Kidney tubule cell (primary cell): ENCODE data around the gene LNX1.
"Not testable (repeated sequence)": the region's sequence is repeated elsewhere in the genome, so short reads cannot be mapped to it uniquely, and the experiment has no call there.

Experiments
- DNase-seq: peaks from one replicate; pipeline ENCODE4 v3.0.0-alpha.2; 2018; ENCODE audit warnings: low spot score

The LNX1 gene

GRCh38 chr4:53494851-53495250 lies 96.4 kb downstream of the LNX1 start:
- no peak for DNase-seq

DNA sequence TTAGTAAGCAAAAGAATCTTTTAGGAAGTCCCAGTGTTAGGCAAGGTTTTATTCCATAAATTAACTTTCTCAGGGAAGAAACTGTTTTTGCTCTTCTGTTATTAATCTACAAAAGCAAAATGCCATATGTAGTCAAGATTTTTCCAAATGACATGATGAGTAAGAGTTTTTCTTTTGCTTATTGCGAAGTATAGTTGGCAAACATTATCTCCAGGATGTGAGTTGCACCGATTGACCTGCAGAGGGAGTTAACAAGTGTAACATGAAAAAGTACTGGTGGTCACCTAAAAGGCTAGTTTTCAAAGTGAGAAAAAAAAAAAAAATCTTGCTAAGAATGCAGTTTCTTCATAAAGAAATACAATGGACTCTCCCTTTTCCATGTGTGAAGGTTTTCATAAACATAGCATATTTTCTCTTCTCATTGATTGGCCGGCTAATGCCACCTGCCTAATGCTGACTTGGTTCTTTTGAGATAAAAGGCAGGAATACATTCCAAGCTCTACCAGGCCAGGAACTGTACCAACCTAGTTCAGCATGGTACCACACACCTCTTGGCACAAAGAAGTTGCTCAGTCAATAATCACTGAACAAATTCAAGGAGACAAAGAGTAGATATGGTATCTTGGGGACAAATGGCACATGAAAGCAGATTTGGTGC lies 100.2 kb downstream of the LNX1 start:
- peak; percentile 52 for DNase-seq

DNA sequence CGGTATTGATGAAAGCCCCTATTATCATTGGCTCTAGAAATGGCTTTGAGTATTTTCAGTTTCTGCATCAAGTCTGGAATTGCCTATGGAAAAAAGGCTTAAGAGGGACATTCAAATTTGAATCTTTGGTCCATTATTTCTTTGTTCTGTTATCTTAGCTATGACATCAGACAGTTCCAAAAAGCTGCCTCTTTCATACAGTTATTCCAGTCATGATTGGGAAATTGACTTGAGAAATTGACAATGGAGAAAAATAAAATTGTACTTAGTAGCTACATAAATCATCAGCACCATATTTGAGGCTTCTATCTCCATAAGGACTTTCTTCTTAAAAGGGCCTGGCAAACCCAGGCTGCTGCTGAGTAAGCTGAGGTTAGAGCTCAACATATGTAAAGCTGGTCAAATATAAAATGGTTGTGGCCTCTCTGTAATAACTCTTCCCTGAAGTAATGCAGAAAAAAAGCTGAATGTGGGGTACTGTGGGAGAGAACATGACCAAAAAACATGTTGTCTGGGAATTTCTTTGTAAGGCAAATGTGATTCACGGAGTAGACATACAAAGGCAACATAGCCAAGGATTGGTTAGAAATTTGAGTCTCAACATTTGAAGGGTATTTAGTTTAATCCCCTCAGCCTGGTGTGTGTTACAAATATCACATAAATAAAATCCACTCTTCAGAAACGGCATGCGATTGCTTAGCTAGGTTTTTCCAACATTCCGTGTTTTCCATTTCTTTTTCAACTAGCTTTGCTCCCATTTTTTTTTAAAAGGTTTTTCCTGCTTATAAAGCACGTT lies 100.9 kb downstream of the LNX1 start:
- DNase-seq, result no peak

- DNase-seq, result peak; percentile 58
Measured at GRCh38 chr4:53489279-53489889, 101.9 kb downstream of the LNX1 start.

DNA sequence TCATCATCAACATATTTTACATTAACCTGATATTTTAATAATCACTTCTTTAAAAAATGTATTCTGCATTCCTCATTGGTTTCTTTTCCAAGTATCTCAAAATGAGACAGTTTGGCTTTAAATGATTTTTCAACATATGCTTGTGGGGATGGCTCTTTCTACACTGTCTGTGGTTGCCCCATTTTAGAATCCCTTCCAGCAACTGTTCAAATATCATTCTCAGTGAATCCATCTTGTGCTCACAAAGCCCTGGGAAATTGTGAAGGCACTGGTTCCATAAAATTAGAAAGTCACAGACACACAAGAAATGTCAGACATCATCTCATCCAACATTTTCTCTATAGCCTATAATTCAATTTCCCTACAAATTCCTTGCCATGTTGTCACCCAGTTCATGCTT lies 103.5 kb downstream of the LNX1 start:
- DNase-seq, result peak; percentile 20

DNA sequence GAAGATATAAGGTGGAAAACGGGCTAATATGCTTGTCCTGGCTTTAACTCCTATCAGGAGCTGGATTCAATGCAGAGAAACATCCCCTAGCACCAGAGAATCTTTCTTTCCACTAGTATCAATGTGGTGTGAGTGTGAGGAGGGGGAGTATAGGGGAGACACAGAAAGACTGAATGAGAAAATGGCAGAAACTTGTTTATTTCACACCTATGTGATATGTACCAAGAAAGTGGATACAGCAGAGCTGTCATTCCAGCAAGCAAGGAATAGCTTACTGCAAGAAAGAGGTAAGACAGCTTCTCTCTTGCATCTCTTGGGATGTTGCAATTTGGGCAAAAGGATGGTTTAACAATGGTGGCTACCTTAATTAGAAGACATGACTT lies 105.6 kb downstream of the LNX1 start:
- no peak for DNase-seq

GRCh38 chr4:53484911-53485657 lies 106.2 kb downstream of the LNX1 start:
- DNase-seq, result no peak

- no peak for DNase-seq
Measured at GRCh38 chr4:53483250-53483649, 108.0 kb downstream of the LNX1 start.

- DNase-seq, result no peak
Measured at GRCh38 chr4:53481586-53481985, 109.7 kb downstream of the LNX1 start.

DNA sequence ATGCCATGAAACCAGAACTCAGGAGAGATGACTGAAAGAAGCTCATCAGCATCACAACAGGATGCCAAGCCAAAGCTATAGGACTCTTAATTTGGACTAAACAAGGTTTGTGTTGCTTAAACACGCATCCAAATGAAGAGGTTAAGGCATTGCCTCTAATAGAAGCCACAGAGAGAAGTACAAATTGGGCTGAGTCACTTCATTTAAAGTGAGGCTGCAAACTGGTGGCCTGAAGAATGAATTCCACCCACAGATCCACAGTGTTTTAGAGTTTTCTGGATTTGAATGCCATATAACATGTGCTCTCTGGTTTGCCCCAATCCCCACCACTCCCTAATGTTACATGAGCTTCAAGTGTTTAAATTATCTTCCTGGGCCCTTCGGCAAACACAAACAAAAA lies 110.4 kb downstream of the LNX1 start:
- no peak for DNase-seq

DNA sequence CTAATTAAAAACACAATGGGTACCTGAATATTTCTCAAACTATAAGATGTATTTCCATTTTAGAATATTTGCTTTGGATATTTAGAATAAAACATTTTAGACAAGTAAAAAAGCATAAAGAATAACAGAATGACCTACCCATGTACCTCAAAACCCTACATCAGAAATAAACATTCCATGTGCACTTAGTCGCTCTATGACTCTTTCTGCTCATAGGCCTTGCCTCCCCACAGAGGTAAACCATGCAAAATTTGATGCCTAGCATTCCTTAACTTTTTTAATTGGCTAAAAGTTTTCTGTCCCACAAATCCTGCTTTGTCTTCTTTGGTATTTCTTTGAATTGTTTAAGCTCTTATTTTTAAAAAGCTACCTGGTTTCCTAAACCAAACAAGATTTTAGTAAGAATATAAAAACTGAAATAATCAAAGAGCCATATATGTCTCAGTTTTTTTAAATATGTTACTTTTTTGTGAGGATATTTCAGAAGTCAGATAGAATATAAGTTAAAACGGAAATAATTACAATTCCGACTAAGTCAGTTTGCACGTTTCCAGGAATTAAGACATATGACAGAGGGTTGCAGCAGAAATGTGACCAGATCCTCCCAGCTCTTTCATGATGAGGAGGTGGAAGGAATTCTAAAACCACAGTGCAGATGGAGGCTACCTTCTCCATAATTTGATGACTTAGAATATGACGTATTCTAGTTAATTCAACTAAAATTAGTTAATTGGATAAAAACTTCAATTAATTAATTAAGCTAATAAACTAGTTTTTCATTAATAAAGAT lies 111.4 kb downstream of the LNX1 start:
- DNase-seq, result peak; percentile 68

GRCh38 chr4:53478671-53479456 lies 112.4 kb downstream of the LNX1 start:
- peak; percentile 83 for DNase-seq

- no peak for DNase-seq
Measured at GRCh38 chr4:53477636-53478035, 113.7 kb downstream of the LNX1 start.

DNA sequence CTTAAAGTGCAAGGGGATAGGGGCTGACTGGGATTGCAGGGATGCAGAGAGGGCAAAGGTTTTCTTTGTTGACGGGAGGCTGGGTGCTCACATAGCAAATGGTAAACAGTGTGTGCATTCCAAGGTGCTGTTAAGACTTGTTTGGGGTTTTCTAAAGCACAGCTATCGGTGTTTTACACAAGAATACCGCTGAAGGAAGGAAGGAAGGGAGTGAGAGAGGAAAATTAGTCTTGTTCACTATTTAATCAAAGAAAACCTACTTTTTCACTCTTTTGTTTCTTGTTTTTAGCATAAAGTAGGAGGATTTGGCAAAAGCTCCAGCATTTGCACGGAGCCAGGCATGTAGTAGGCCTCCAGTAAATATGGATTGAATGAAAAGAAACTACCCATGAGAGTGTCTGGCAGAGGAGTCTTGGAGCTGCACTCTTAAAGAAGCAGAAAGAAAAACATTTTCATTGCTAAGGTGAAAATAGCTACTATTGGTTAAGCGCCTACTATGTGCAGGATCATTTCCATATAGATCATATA lies 114.2 kb downstream of the LNX1 start:
- DNase-seq, result no peak

GRCh38 chr4:53476232-53477037 lies 114.9 kb downstream of the LNX1 start:
- DNase-seq, result peak; percentile 76

- DNase-seq, result not testable (repeated sequence)
Measured at GRCh38 chr4:53466576-53466975, 124.7 kb downstream of the LNX1 start.

DNA sequence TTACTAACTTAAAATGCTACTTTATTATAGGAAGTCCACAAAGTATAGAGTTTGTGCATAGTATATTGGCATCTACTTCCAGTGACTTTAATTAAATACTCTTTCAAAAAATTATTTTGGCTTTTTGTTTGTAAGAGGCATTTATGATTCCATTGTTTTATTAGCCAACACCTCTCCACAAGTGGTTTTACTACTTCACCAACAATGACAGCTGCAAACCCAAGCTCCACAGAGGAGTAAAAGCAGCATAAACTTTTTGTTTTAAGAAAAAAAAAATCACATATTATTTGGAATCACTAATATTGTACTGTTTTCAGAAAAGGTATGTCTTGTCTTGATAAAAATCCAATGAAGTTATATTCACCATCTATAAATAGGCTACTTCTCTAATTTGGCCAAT lies 125.4 kb downstream of the LNX1 start:
- no peak for DNase-seq

GRCh38 chr4:53465281-53465680 lies 126.0 kb downstream of the LNX1 start:
- DNase-seq, result no peak

- no peak for DNase-seq
Measured at GRCh38 chr4:53463340-53463739, 127.9 kb downstream of the LNX1 start.

DNA sequence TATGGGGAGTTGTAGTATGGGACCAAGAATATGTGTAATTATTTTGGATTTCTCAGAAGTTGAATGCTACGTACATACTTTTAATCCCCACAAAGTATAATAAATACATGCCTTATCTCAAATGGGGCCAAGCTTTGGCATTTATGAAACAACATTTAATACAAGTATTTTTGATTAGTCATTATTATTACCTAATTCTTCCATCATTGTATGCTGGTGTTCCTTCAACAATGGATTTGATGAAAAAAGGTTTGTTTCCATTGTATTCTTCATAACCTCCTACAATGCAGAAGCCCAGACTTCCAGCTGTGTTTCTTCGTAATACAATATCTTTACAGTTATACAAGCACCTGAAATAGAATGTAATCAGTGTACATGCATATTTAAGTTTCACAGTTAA lies 130.0 kb downstream of the LNX1 start:
- DNase-seq, result no peak
